ENCODE results near the gene PGF.

Gene PGF

GRCh38 chr14:74977901-74978385 lies 22.5 kb upstream of the PGF start:
- DNase-seq = no peak

- DNase-seq = no peak
These were observed 21.9 kb upstream of the PGF start for GRCh38 chr14:74977164-74977900.

GRCh38 chr14:74976264-74977113 lies 21.1 kb upstream of the PGF start:
- no peak for DNase-seq

- DNase-seq = no peak
These were observed 19.8 kb upstream of the PGF start for GRCh38 chr14:74975059-74975810.

- no peak for DNase-seq
These were observed 19.1 kb upstream of the PGF start for GRCh38 chr14:74974364-74975058.

GRCh38 chr14:74973905-74974363 lies 18.5 kb upstream of the PGF start:
- no peak for DNase-seq

- peak; percentile 11 for DNase-seq
These were observed 17.7 kb upstream of the PGF start for GRCh38 chr14:74973003-74973653.

- no peak for DNase-seq
These were observed 13.4 kb upstream of the PGF start for GRCh38 chr14:74968811-74969210.

GRCh38 chr14:74965486-74966153 lies 10.2 kb upstream of the PGF start:
- DNase-seq = no peak

- DNase-seq = no peak
These were observed 9.5 kb upstream of the PGF start for GRCh38 chr14:74964787-74965485.

- no peak for DNase-seq
These were observed 8.4 kb upstream of the PGF start for GRCh38 chr14:74963705-74964271.

- DNase-seq = no peak
These were observed 7.8 kb upstream of the PGF start for GRCh38 chr14:74963178-74963704.

GRCh38 chr14:74962493-74962892 lies 7.1 kb upstream of the PGF start:
- peak; percentile 30 for DNase-seq

- DNase-seq = no peak
These were observed 6.6 kb upstream of the PGF start for GRCh38 chr14:74962046-74962445.

- DNase-seq = no peak
These were observed 6.0 kb upstream of the PGF start for GRCh38 chr14:74961238-74961911.

- DNase-seq = no peak
These were observed 5.3 kb upstream of the PGF start for GRCh38 chr14:74960736-74961135.

GRCh38 chr14:74959596-74960180 lies 4.3 kb upstream of the PGF start:
- DNase-seq = no peak

GRCh38 chr14:74956280-74957072 lies 1.1 kb upstream of the PGF start:
- DNase-seq = no peak

- no peak for DNase-seq
These were observed 556 bp upstream of the PGF start for GRCh38 chr14:74956027-74956279.
